T1000 (cell line): ENCODE data around the gene ARMC6.
"Not testable (repeated sequence)": the region's sequence is repeated elsewhere in the genome, so short reads cannot be mapped to it uniquely, and the experiment has no call there.

Source experiments
- DNase-seq: peaks from one replicate; lab custom pipeline; 2025; ENCODE audit warnings: mixed read lengths; lab: John Stamatoyannopoulos, UW

Gene ARMC6

DNA sequence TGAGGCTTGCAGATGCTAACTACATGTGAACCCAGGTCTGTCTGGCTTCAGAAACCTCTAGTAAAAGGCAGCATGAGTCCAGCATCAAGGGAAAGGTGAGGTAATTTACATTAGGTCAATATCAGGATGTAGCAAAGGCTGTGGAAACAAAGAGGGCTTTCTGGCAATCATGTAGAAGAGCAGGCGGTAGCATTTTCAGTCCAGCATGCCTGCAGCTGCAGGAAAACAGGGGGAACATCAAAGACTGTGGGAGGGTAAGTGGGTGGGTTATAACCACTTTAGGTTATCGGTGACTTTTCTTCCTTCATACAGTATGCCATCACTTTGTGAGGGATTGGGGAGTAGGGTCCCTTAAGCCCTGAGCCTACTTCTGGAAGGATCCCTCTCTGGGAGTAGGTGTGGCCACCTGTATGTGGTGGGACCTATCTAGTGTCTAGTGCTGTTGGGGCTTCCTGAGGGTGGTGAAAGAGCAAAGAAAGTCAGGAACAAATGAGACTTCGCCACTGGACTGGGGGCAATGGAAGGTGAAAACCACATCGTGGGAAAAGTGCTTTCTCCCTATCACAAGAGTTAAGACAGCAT is 10.9 kb upstream of the ARMC6 start:
- DNase-seq, result no peak

DNA sequence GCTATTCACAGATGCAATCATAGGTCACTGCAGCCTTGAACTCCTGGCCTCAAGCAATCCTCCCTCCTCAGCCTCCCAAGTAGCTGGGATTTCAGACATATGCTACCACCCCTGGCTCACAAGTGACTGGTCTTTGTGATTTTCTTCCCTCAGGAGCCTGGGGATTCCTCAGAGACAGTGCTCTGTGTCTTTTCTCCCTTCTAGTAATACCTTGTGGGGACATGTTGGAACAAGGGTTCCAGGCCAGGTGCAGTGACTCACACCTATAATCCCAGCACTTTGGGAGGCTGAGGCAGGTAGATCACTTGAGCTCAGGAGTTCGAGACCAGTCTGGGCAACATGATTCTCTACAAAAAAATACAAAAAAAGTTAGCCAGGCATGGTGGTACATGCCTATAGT is 10.0 kb upstream of the ARMC6 start:
- not testable (repeated sequence) for DNase-seq

DNA sequence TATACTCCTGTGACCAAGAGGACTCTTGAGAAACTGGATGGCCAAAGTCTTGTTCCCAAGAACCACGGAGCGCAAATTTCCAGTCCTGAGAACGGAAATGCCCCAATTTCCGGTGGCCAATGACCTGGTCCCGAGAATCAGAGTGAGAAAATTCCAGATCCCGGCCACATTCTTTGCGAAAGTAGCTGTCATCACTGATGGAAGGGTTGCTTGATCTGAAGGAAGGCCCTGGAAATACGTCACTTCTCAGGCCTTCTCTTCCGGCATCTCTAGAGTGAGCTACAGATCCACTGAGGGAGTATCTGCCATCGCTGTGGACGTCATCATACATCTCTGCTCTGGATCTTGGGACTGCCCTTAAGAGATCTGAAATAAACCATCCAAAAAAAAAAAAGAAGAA is 7.5 kb upstream of the ARMC6 start:
- no peak for DNase-seq

DNA sequence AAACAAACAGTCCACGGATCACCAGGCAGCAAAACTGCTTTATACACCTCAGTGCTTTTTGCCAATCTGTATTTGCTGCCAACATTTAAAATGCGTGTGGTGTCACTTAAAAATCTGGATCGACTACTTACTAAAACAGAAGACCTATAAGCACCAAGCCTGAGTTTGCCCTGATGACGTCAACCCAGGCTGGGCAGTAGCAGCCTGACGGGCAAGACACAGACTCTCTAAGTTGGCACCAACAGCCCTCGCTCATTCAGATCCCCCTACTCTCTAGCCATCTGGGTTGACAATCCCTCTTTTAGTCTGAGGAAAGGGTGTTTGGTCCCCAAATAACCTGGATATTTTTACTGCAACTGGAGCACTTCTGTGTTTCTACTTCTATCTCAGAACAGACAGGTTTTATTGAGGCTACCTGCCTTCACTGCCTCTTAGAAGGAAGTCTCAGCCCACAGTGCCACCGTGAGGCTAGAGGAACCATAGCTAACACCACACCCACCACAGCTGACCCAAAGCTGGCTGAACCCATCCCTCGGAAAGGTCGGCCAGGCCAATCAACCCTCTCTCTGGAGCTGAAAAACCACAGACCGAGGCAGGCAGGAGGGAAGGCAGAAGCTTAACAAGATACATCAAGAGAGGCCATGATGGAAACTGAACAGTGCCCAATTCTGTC is 7.0 kb upstream of the ARMC6 start:
- no peak for DNase-seq

DNA sequence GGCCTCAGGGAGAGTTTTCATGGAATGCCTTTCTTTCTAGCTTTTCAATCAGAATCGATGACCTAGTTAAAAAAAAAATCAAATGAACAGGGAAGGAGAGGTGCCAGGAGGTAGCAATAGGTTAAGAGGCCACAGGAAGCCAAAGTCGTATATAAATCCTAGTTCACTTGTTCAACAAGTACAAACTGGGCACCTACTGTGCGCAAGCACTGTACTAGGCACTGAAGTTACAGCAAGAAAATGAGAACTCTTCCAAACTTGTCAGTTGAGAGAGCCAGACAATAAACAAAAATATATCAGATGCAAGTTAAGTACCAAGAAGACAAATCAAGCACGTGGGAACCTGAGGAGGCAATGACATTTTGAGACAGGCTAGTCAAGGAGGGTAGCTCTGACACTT is 6.2 kb upstream of the ARMC6 start:
- DNase-seq, result no peak

DNA sequence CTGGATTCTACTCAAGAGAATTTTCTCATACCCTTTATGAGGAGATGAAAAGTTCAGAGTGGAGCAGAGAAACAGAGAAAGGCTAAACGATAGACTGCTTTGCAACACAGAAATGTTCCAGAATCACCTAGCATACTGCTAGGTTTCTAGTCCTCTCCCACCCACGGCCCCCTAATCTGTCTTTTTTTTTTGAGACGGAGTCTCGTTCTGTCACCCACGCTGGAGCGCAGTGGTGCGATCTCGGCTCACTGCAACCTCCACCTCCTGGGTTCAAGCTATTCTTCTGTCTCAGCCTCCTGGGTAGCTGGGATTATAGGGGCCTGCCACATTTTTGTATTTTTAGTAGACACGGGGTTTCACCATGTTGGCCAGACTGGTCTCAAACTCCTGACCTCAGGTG is 4.9 kb upstream of the ARMC6 start:
- no peak for DNase-seq

DNA sequence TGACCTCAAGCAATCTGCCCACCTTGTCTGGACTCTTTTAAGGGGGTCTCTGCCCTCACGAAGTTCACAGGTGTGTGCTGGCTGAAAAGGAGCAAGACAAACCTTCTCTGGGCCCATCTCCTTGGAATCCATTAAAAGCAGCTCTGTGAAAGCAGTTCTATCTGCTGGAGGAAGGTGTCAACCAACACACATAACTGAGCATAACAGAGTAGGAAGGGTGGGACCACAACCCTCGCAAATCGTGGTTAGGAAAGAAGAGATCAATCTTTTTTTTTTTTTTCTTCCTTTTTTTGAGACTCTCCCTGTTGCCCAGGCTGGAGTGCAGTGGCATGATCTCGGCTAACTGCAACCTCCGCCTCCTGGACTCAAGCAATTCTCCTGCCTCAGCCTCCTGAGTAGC is 1.5 kb upstream of the ARMC6 start:
- DNase-seq, result no peak

DNA sequence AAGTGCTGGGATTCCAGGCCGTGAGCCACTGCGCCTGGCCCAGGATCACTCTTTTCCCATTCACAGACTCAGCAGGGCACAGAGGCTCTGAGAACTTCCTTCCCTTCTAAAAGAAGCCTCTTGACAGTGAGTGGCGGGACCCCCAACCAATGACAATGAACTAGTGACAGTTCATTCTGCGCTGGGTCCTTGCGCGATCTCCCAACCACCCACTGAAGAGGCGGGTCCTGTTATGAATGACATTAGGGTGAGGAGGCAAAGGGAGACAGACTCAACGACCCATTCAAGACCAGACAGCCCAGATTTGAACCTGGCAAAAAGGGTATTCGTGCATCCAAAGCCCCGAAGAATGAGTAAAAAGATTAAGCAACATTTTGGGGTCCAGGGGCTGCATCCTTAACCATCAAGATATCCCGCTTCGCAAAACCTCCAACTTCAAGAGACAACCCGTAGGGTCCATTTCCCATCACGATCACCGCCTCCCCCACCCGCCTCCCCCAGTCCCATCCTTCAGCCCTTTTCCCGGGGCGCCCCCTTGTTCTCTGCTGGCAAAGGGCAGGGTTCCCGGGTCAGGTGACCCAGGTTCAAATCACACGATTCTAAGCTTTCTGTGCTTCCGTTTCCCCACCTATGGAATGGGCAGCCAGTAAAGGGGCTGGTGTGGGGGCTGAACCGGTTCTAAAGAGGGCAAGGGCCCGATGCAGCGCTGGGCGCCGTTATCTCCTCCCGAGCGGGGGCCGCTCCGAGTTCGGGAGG is 805 bp upstream of the ARMC6 start:
- peak; percentile 73 for DNase-seq

DNA sequence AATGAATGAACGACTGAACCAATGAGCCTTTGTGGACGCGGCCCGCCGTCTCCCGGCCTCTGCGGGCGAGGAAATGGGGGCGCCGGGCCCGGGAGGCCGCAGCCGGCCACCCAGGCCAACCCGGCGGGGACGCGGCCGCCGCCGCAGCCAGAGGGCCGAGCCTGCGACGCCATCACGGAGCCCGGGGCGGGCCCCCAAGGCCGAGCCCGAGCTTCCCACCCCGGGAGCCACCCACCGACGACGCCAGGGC is 302 bp upstream of the ARMC6 start:
- DNase-seq, result no peak

DNA sequence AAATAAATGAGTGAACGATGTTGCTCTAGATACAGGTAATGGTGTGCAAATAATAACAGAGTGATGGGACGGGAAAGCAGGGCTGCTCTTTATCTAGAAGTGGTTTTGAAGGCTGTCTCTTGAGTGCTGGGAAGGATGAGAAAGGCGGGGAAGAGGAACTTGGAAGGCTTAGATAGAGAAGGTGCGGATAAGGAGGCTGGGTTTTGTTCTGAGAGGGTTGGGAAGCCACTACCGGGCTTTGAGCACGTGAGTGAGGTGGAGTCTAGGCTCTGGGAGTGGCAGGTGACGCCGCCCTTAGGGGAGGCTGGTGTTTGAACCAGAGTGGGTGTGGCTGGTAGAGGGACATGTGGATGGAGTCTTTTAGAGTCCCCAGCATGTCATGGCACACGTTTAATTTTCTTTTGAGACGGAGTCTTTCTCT is 811 bp downstream of the ARMC6 start:
- peak; percentile 23 for DNase-seq

DNA sequence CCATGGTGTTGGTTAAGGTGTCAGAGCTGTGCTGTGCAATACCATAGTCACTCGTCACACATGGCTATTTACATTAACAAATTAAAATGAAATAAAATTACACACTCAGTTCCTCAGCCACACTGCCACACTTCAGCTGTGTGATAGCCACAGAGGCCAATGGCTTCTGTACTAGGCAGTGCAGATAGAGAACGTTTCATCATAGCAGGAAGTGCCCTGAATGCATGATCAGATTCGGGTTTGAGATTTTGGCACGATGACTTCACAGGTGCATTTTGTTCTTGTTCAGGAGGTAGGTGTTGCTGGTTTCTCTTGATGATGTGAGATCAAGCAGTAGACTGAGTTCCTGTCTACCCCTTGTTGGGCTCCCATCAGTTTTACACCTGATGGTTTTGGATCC is 6.5 kb downstream of the ARMC6 start:
- DNase-seq, result no peak

DNA sequence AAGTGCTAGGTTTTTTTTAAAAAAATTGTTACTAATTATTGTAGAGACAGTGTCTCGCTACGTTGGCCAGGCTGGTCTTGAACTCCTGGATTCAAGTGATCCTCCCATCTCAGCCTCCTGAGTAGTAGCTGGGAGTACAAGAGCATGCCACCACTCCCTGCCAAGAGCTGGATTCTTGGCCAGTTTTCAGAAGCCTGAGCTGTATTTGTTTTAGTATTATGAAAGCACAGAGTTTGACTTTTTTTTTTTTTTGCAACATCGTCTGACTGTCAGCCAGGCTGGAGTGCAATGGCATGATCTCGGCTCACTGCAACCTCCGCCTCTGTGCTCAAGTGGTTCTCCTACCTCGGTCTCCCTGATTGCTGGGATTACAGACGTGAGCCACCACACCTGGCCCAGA is 7.0 kb downstream of the ARMC6 start:
- no peak for DNase-seq

DNA sequence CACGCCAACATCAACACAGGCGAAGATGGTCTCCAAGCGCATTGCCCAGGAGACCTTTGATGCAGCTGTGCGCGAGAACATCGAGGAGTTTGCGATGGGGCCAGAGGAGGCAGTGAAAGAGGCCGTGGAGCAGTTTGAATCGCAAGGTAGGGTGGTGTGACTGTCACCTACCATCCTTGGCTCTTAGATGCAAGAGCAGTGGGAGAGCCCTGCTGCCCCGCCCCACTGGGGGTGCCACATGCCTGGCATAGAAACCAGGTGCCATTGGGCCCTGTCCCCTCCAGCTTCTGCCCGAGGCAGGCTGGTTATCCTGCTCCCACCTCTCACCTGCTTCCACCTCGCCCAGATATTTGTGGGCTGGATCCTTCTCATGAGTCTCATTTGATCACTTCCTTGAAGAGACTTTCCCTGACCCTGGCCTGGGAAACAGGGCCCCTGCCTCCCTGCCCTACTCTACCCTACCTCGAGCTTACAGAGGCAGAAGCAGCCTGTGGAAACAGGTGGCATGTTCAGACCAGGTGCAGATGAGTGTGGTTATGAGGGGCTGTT is 9.4 kb downstream of the ARMC6 start:
- DNase-seq, result no peak

DNA sequence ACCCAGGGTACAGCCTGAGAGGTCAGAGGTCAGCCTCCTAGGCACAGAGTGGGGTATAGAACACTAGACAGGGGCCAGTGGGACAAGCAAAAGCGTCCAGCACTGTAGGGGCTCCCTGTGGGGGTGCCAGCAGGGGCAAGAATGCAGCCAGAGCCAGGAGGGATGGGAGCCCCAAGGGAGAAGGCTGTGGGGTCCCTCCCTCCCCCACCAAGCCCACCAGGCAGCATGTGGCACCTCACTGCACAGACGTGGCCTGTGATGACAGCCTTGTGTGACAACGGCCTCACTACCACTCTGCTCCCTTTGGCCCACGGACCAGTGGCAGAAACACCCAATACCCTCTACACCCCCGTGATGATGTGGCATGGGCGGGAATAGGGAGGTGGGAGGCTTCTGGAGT is 10.1 kb downstream of the ARMC6 start:
- DNase-seq, result no peak

DNA sequence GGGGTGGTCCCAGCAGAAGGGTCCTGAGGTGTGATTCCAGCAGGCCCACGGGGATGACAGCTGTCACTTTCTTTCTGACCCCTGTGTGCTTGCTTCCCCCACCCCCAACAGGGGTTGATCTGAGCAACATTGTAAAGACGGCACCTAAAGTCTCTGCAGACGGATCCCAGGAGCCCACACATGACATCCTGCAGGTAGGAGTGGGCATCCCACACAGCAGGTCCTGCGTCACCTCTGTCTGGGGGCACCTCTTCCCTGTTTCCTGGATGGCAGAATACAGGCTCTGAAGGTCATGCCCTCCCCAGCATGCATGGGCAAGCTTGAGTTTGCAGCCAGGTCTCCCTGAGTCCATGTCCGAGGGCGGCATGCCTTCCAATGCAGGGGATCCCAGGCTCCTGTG is 10.5 kb downstream of the ARMC6 start:
- no peak for DNase-seq

DNA sequence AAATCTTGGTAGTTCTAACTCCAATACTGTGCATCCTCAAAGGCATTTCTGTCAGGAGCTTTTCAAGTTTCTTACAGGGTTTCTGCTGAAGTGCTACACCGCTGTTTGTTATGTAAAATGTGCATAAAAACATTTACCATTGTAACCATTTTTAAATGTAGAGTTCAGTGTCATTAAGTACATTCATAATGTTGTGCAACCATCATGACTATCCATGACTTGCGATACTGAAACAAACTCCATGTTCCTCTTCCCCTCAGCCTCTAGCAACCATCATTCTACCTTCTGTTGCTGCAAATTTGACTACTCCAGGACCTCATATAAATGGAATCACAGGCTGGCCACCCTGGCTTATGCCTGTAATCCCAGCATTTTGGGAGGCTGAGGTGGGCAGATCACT is 16.0 kb downstream of the ARMC6 start:
- no peak for DNase-seq

DNA sequence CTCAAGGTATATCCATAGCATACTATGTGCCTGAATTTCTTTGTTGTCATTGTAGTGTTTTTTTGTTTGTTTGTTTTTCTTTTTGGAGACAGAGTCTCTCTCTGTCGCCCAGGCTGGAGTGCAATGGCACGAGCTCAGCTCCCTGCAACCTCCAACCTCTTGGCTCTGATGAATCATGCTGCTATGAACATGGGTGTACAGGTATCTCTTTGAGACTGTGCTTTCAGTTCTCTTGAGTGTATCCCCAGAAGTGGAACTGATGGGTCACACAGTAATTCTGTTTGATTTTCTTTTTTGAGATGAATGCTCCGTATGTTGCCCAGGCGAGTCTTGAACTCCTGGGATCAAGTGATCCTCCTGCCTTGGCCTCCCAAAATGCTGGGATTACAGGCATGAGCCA is 16.7 kb downstream of the ARMC6 start:
- DNase-seq, result no peak

DNA sequence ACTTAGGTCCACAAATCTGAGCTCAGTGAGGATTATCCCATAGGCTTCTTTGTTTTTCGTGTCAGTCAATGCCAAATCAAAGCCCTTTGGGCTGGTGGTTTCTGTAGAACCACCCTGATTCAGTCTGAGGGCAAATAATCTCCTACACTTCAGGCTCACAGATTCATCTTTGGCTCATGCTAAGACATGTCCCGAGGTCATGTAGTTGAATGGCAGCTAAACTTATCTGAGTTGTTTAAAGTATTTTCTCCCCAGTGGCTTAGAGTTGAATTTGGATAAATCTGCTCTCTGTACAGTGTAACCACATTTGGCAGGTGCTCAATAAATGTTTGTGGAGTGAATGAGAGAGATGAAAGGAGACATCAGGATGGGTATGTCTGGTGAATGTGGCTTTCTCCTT is 17.3 kb downstream of the ARMC6 start:
- no peak for DNase-seq

DNA sequence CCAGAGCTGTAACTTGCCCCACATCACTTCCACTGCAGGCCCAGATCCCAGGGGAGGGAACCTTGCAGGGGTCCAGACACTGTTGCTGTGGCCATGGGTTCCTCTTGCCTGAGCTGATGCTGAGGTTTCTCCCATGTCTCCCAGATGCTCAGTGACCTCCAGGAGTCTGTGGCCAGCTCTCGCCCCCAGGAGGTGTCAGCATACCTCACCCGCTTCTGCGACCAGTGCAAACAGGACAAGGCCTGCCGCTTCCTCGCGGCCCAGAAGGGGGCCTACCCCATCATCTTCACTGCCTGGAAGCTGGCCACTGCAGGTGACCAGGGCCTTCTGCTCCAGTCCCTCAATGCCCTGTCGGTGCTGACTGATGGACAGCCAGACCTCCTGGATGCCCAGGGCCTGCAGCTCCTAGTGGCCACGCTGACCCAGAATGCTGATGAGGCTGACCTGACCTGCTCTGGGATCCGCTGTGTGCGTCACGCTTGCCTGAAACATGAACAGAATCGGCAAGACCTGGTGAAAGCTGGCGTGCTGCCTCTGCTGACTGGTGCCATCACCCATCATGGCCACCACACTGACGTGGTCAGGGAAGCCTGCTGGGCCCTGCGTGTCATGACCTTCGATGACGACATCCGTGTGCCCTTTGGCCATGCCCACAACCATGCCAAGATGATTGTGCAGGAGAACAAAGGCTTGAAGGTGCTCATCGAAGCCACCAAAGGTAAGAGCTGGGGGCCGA is 18.2 kb downstream of the ARMC6 start:
- DNase-seq, result no peak

DNA sequence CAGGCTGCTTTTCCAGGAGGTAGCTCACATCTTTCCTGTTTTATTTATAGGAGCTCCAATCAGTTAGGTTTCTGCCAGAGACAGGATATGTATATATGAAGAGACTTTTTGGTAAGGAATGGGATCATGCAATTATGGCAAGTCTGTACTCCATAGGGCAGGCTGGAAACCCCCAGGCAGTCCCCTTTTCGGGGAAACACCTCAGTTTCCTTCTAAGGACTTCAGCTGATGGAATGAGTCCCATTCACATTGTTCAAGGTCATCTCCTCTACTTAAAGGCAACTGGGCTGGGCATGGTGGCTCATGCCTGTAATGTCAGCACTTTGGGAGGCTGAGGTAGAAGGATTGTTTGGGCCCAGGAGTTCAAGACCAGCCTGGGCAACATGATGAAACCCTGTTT is 19.5 kb downstream of the ARMC6 start:
- DNase-seq, result no peak

DNA sequence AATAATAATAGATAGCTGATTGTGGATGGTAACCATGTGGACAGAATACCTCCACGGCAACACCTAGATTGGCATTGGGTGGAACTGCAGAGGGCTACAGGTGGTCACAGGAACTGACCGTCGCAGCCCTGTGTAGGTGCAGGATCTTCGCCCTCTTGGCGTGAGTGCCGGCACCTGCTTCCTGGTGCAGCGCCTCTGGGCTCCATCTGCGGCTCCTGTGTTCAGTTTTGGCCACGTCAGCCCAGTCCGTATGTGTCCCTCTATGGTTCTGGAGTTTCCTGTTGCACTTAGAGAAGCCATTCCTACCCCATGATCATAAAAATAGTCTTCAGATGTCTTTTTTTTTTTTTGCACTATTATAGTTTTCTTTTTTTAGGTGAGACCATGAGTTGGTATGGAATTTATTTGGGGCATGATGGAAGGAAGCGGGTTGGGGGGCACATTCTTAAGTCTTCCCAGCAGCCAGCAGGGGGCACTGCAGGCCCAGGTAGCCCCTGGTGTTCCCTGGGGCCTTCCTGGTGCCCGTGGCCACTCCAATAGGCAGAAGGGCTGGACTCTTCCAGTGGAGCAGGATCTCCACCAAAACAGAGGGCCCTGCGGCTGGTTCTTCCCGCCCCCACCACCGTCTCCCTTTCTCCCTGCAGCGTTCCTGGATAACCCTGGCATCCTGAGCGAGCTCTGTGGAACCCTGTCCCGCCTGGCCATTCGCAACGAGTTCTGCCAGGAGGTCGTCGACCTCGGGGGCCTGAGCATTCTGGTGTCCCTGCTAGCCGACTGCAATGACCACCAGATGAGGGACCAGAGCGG is 20.3 kb downstream of the ARMC6 start:
- no peak for DNase-seq

DNA sequence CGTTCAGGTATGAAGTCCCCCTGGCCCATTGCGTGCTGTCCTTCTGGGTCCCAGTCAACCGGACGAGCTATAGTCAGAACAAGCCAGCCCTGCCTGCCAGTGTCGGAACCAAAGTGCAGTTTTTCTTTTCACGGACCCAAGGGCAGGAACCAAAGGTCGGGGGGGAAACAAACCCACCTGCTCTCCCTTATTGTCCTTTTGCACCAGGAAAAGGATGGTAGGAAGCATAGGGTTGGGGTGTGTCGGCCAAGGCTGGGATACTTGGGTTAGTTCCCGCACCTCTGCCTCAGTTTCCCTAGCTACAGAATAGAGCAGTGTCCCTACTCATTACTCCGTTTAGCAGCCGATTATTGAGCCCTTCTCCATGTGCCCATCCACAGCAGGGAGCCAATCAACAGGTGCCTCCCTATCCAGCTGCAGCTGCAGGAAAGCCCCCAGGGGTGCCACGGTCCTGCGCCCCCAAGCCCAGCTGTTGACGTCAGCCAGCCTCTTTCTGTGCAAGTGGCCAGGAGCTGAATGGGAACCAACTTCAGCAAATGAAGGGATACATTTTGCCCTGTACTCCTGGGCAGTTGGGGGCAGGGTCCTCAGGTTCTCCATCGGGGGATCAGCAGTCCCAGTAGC is 21.0 kb downstream of the ARMC6 start:
- DNase-seq, result no peak
